Trophoblast cell (in vitro differentiated cells and primary cell): Measurements from ENCODE around the gene CELF6.
A peak's percentile ranks its signal among the peaks of the same experiment; 100 is the strongest.

ENCODE experiments used
- DNase-seq, 2 donors: peaks; one replicate each; pipeline ENCODE4 v3.0.0-alpha.2; 2016
- H2AFZ ChIP-seq: 2 replicates; pipeline ENCODE4 v1.6.1; 2013; ENCODE audit warnings: low read length, moderate library complexity, mild to moderate bottlenecking; ENCODE audit not compliant: insufficient read depth, poor library complexity
- H2AK5ac ChIP-seq: 2 replicates; pipeline ENCODE4 v1.6.1; 2013; ENCODE audit warnings: mild to moderate bottlenecking, low read length
- H2BK120ac ChIP-seq: 2 replicates; pipeline ENCODE4 v1.6.1; 2013; ENCODE audit warnings: low read length, mild to moderate bottlenecking, moderate library complexity; ENCODE audit not compliant: insufficient read depth, poor library complexity
- H2BK12ac ChIP-seq: 2 replicates; pipeline ENCODE4 v1.6.1; 2013; ENCODE audit warnings: mild to moderate bottlenecking, low read length, moderate library complexity
- H2BK5ac ChIP-seq: 2 replicates; pipeline ENCODE4 v1.6.1; 2013; ENCODE audit warnings: low read length, low read depth, moderate library complexity, mild to moderate bottlenecking; ENCODE audit not compliant: poor library complexity
- H3K14ac ChIP-seq: 2 replicates; pipeline ENCODE4 v1.6.1; 2013; ENCODE audit warnings: mild to moderate bottlenecking, low read length
- H3K18ac ChIP-seq: 2 replicates; pipeline ENCODE4 v1.6.1; 2013; ENCODE audit warnings: mild to moderate bottlenecking, low read length
- H3K23ac ChIP-seq: 2 replicates; pipeline ENCODE4 v1.6.1; 2013; ENCODE audit warnings: low read length
- H3K27ac ChIP-seq: 2 replicates; pipeline ENCODE4 v1.5.1; 2013; ENCODE audit warnings: low read depth, mild to moderate bottlenecking, inconsistent platforms, low read length, moderate library complexity
- H3K27me3 ChIP-seq: 2 replicates; pipeline ENCODE4 v1.6.1; 2013; ENCODE audit warnings: inconsistent platforms, mild to moderate bottlenecking, low read length, moderate library complexity; ENCODE audit not compliant: insufficient read depth
- H3K36me3 ChIP-seq, 2 experiments: 1 replicate in 1 of 2; 2 replicates in 1 of 2; pipeline ENCODE4 v1.6.1; 2013; ENCODE audit warnings: low read length in 2 of 2, mild to moderate bottlenecking in 2 of 2, moderate library complexity in 1 of 2; ENCODE audit not compliant: insufficient read depth in 2 of 2, control insufficient read depth in 1 of 2
- H3K4ac ChIP-seq: 2 replicates; pipeline ENCODE4 v1.6.1; 2013; ENCODE audit warnings: low read depth, mild to moderate bottlenecking, low read length, moderate library complexity
- H3K4me1 ChIP-seq, 2 experiments: 1 replicate in 1 of 2; 2 replicates in 1 of 2; pipeline ENCODE4 v1.6.1; 2013; ENCODE audit warnings: low read length in 2 of 2, mild to moderate bottlenecking in 2 of 2, moderate library complexity in 1 of 2; ENCODE audit not compliant: insufficient read depth in 2 of 2, control insufficient read depth in 1 of 2
- H3K4me2 ChIP-seq: 2 replicates; pipeline ENCODE4 v1.6.1; 2013; ENCODE audit warnings: inconsistent platforms, mild to moderate bottlenecking, low read length, moderate library complexity
- H3K4me3 ChIP-seq: 2 replicates; pipeline ENCODE4 v1.5.1; 2013; ENCODE audit warnings: mild to moderate bottlenecking, low read depth, low read length, inconsistent platforms
- H3K79me1 ChIP-seq: one replicate; pipeline ENCODE4 v1.6.1; 2013; ENCODE audit warnings: low read length
- H3K79me2 ChIP-seq: 2 replicates; pipeline ENCODE4 v1.6.1; 2013; ENCODE audit warnings: low read length, mild to moderate bottlenecking; ENCODE audit not compliant: control insufficient read depth, insufficient read depth, poor library complexity
- H3K9ac ChIP-seq: 2 replicates; pipeline ENCODE4 v1.6.1; 2013; ENCODE audit warnings: mild to moderate bottlenecking, low read length
- H3K9me3 ChIP-seq: 2 replicates; pipeline ENCODE4 v1.6.1; 2013; ENCODE audit warnings: low read depth, mild to moderate bottlenecking, control low read depth, inconsistent platforms, low read length; ENCODE audit not compliant: insufficient read depth
- H4K12ac ChIP-seq: 2 replicates; pipeline ENCODE4 v1.6.1; 2013; ENCODE audit warnings: low read depth, mild to moderate bottlenecking, low read length, moderate library complexity
- H4K8ac ChIP-seq: 2 replicates; pipeline ENCODE4 v1.6.1; 2013; ENCODE audit warnings: low read depth, mild to moderate bottlenecking, low read length, moderate library complexity
- H4K91ac ChIP-seq: one replicate; pipeline ENCODE4 v1.6.1; 2013; ENCODE audit warnings: low read depth, mild to moderate bottlenecking, low read length, moderate library complexity
- WGBS: extraction: QIAGEN DNeasy Blood & Tissue Kit; methylation state at CpG from one replicate; pipeline ENCODE4 v1.1.7; 2013; ENCODE audit warnings: missing lambda C conversion rate; ENCODE audit not compliant: insufficient read length, insufficient coverage; ENCODE audit errors: extremely low coverage; 5-methylcytosine and 5-hydroxymethylcytosine counted together

CELF6 gene

GRCh38 chr15:72338617-72339321 lies 18.8 kb upstream of the CELF6 start:
- Histone ChIP-seq H3K36me3 (peaks cover 0 to 2% of the 10 kb centered on the region in 2 experiments), H3K9ac (no peak overlapping the region), H3K79me1 (no peaks in the 10 kb centered on the region), H2BK12ac (no peak overlapping the region), H3K27ac (no peak overlapping the region), H3K14ac (no peak overlapping the region), H2BK120ac (no peak overlapping the region), H2AFZ (no peak overlapping the region), H2AK5ac (no peak overlapping the region), H3K9me3 (no peaks in the 10 kb centered on the region), H3K4ac (no peak overlapping the region), H3K4me2 (no peak overlapping the region), H4K8ac (no peak overlapping the region), H3K23ac (no peak overlapping the region), H3K4me3 (no peak overlapping the region), H4K12ac (no peak overlapping the region), H3K79me2 (no peaks in the 10 kb centered on the region), H3K27me3 (no peaks in the 10 kb centered on the region), H2BK5ac (no peak overlapping the region), H4K91ac (no peak overlapping the region), H3K18ac (no peak overlapping the region), H3K4me1 (peaks cover 0 to 6% of the 10 kb centered on the region in 2 experiments)
- DNase-seq: peak; percentile 53 to 95
- WGBS: no CpG with 5 or more reads among the region's 9 CpGs

GRCh38 chr15:72338148-72338547 lies 18.2 kb upstream of the CELF6 start:
- no peak overlapping the region for H2AK5ac ChIP-seq
- H2BK12ac ChIP-seq: no peak overlapping the region
- H3K4ac ChIP-seq: no peak overlapping the region
- peaks cover 0 to 6% of the 10 kb centered on the region in 2 experiments for H3K4me1 ChIP-seq
- peaks cover 0 to 2% of the 10 kb centered on the region in 2 experiments for H3K36me3 ChIP-seq
- DNase-seq: no peak
- WGBS: no CpG with 5 or more reads among the region's 2 CpGs
- H3K18ac ChIP-seq: no peak overlapping the region
- no peak overlapping the region for H2BK120ac ChIP-seq
- H3K4me2 ChIP-seq: no peak overlapping the region
- no peak overlapping the region for H3K4me3 ChIP-seq
- no peaks in the 10 kb centered on the region for H3K79me1 ChIP-seq
- no peak overlapping the region for H3K23ac ChIP-seq
- no peak overlapping the region for H3K27ac ChIP-seq
- no peak overlapping the region for H4K12ac ChIP-seq
- H3K9ac ChIP-seq: no peak overlapping the region
- no peak overlapping the region for H4K91ac ChIP-seq
- no peak overlapping the region for H2AFZ ChIP-seq
- no peaks in the 10 kb centered on the region for H3K27me3 ChIP-seq
- no peaks in the 10 kb centered on the region for H3K9me3 ChIP-seq
- H4K8ac ChIP-seq: no peak overlapping the region
- no peaks in the 10 kb centered on the region for H3K79me2 ChIP-seq
- H3K14ac ChIP-seq: no peak overlapping the region
- H2BK5ac ChIP-seq: no peak overlapping the region

- Histone ChIP-seq H3K9ac (no peak overlapping the region), H3K36me3 (no peaks in the 10 kb centered on the region), H3K4ac (no peak overlapping the region), H3K23ac (no peak overlapping the region), H4K12ac (no peak overlapping the region), H2BK5ac (no peak overlapping the region), H3K79me1 (no peaks in the 10 kb centered on the region), H3K9me3 (no peaks in the 10 kb centered on the region), H3K4me1 (no peaks in the 10 kb centered on the region), H2BK12ac (no peak overlapping the region), H3K27ac (no peak overlapping the region), H4K8ac (no peak overlapping the region), H4K91ac (no peak overlapping the region), H2BK120ac (no peak overlapping the region), H2AK5ac (no peak overlapping the region), H2AFZ (no peak overlapping the region), H3K79me2 (no peaks in the 10 kb centered on the region), H3K4me2 (no peak overlapping the region), H3K18ac (no peak overlapping the region), H3K14ac (no peak overlapping the region), H3K4me3 (no peak overlapping the region), H3K27me3 (no peaks in the 10 kb centered on the region)
- DNase-seq: no peak
- no CpG with 5 or more reads among the region's 2 CpGs for WGBS
Measured at GRCh38 chr15:72334842-72335241, 14.9 kb upstream of the CELF6 start.

GRCh38 chr15:72331021-72331420 lies 11.1 kb upstream of the CELF6 start:
- Histone ChIP-seq H3K4me1 (no peaks in the 10 kb centered on the region), H3K9me3 (no peaks in the 10 kb centered on the region), H3K79me2 (no peaks in the 10 kb centered on the region), H4K12ac (no peak overlapping the region), H2BK5ac (no peak overlapping the region), H2AK5ac (no peak overlapping the region), H3K23ac (no peak overlapping the region), H3K79me1 (no peaks in the 10 kb centered on the region), H3K14ac (no peak overlapping the region), H3K27ac (no peak overlapping the region), H3K4me3 (no peak overlapping the region), H2AFZ (no peak overlapping the region), H4K8ac (no peak overlapping the region), H3K4me2 (no peak overlapping the region), H3K27me3 (no peaks in the 10 kb centered on the region), H3K36me3 (peaks cover 0 to 2% of the 10 kb centered on the region in 2 experiments), H3K9ac (no peak overlapping the region), H4K91ac (no peak overlapping the region), H2BK12ac (no peak overlapping the region), H3K4ac (no peak overlapping the region), H2BK120ac (no peak overlapping the region), H3K18ac (no peak overlapping the region)
- no CpG with 5 or more reads among the region's 3 CpGs for WGBS
- no peak for DNase-seq
